Measurements from ENCODE around the gene STEAP3. TPM values are rescaled to one million over a fixed set of nuclear protein-coding genes. Genes with fewer than 3 reads are reported as not detected.

The STEAP3 gene
- total RNA-seq, 2 donors from 2014 or later: 26.6 to 52.2 TPM

DNA sequence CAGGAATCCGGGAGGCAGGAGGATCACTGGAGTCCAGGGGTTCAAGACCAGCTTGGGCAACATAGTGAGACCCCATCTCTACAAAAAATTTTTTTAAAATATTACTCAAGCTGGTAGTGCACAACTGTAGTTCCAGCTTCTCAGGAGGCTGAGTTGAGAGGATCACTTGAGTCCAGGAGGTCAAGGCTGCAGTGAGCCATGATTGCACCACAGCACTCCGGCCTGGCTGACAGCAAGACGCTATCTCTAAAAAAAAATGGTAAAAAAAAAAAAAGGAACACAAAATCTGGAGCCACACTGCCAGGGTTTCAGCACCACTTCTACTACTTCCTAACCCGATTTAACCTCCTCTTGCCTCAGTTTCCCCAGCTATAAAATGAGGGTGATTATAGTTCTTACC, 57.0 kb downstream of the STEAP3 start:
- TF ChIP-seq, protein P1, sequence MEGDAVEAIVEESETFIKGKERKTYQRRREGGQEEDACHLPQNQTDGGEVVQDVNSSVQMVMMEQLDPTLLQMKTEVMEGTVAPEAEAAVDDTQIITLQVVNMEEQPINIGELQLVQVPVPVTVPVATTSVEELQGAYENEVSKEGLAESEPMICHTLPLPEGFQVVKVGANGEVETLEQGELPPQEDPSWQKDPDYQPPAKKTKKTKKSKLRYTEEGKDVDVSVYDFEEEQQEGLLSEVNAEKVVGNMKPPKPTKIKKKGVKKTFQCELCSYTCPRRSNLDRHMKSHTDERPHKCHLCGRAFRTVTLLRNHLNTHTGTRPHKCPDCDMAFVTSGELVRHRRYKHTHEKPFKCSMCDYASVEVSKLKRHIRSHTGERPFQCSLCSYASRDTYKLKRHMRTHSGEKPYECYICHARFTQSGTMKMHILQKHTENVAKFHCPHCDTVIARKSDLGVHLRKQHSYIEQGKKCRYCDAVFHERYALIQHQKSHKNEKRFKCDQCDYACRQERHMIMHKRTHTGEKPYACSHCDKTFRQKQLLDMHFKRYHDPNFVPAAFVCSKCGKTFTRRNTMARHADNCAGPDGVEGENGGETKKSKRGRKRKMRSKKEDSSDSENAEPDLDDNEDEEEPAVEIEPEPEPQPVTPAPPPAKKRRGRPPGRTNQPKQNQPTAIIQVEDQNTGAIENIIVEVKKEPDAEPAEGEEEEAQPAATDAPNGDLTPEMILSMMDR (IDR thresholded peaks at IDR 0.05): no peak
- Histone ChIP-seq H3K4me3 (no peak overlapping the region), H3K9me3 (no peaks in the 10 kb centered on the region), H3K4me1 (no peaks in the 10 kb centered on the region), H3K36me3 (no peaks in the 10 kb centered on the region), H3K9ac (ENCODE audit: low read depth in 2 of 2, low read length in 2 of 2) (no peak overlapping the region), H3K27ac (no peak overlapping the region), H3K27me3 (no peaks in the 10 kb centered on the region)
- intact Hi-C loops (cut with DNase I): no loop called here
- DNase-seq: no peak

DNA sequence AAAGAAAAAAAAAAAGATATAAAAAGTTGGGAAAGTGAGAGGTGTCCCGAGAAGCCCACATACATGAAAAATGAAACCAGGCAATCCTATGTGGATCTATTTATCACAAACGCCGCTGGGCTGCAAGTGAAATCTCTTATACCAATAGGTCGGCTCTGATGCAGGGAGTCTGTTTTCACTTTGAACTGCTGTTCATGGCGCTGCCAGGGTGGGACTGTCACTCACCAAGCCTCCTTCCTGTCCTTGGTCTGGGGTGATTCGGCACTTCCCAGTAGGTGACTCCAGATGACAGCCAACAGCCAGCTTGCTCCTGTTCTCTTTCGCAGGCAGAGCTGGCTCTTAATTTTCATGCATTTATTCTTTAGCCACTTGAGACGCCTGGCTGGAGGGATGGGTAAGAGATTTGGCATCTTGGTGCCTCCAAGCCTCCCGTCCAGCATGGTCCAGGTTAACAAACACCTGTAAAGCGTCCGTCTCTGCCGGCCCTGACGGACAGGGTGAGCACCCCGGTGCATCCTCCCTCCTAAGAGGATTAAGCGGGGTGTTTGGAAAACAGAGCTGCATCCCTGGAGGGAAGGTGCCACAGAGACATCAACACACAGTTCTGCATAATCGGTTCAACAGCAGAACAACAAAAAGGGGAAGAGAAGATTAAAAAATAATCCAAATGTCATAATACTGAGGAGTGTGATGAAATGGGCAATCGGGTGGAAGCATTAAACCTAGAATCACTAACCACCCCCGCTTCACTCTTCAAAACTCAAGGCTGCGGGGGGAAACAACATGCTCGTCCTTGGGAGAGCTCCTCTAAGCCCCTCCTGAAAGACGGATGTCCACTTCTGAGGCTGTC, 58.7 kb downstream of the STEAP3 start:
- Histone ChIP-seq H3K9ac (ENCODE audit: low read depth in 2 of 2, low read length in 2 of 2) (no peak overlapping the region), H3K27ac (no peak overlapping the region), H3K27me3 (no peaks in the 10 kb centered on the region), H3K4me3 (no peak overlapping the region), H3K4me1 (no peaks in the 10 kb centered on the region), H3K9me3 (no peaks in the 10 kb centered on the region), H3K36me3 (no peaks in the 10 kb centered on the region)
- TF ChIP-seq, protein P1 (IDR thresholded peaks at IDR 0.05): no peak
- intact Hi-C loops (cut with DNase I): no loop called here
- DNase-seq: no peak

DNA sequence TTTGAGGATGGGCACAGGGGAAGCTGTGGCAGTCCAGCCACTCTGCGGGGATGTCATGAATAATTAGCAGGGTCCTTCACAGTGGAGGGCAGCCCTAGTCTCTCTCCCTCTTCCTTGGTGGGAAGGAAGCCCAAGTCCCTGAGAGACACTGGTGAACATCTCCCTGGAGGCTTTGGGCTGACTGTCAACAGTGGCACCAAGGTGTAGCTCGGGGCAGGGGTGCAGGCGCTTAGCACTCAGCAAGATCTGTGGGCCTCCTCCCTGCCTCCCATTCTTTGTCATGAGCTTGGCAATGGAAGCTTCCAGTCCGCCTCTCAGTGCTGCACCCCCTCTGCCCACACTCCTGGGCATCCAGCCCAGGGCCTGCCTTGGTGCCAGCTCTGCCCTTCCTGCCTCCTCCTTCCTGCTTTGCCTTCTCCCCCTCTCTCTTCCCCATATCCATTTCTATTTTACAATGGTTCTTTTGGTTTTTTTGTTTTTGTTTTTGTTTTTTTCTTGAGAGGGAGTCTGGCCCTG, 59.4 kb downstream of the STEAP3 start:
- no peaks in the 10 kb centered on the region for H3K4me1 ChIP-seq
- TF ChIP-seq, protein P1 (IDR thresholded peaks at IDR 0.05): no peak
- no peak for DNase-seq
- H3K27ac ChIP-seq: no peak overlapping the region
- no peak overlapping the region for H3K4me3 ChIP-seq
- no peaks in the 10 kb centered on the region for H3K9me3 ChIP-seq
- intact Hi-C loops (cut with DNase I): no loop called here
- no peaks in the 10 kb centered on the region for H3K27me3 ChIP-seq
- H3K9ac ChIP-seq (ENCODE audit: low read depth in 2 of 2, low read length in 2 of 2): no peak overlapping the region
- no peaks in the 10 kb centered on the region for H3K36me3 ChIP-seq

DNA sequence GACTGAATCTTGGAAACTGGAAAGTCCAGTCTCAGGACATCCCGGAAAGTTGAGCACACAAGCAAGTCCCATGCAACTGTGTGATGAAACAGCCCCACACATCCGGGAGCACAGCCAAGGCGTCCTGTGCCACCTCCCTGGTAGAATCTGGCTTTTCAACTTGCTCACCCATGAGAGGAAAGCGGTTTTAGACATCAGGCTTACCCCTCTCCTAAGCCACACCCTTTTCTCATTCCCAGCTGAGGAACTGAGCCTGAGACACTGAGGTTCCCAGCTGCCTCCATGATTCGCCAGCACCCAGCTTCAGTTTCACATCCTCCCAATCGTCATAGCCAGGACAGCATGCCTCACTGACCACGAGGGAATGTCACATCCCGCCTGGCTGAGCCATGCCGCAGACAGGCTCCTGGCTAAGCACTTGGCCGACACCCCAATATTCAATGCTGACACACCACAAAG, 60.3 kb downstream of the STEAP3 start:
- Histone ChIP-seq H3K4me3 (no peak overlapping the region), H3K4me1 (no peaks in the 10 kb centered on the region), H3K9ac (ENCODE audit: low read depth in 2 of 2, low read length in 2 of 2) (no peak overlapping the region), H3K27me3 (no peaks in the 10 kb centered on the region), H3K27ac (no peak overlapping the region), H3K9me3 (no peaks in the 10 kb centered on the region), H3K36me3 (no peaks in the 10 kb centered on the region)
- no peak for DNase-seq
- TF ChIP-seq, protein P1 (IDR thresholded peaks at IDR 0.05): no peak
- intact Hi-C loops (cut with DNase I): no loop called here

DNA sequence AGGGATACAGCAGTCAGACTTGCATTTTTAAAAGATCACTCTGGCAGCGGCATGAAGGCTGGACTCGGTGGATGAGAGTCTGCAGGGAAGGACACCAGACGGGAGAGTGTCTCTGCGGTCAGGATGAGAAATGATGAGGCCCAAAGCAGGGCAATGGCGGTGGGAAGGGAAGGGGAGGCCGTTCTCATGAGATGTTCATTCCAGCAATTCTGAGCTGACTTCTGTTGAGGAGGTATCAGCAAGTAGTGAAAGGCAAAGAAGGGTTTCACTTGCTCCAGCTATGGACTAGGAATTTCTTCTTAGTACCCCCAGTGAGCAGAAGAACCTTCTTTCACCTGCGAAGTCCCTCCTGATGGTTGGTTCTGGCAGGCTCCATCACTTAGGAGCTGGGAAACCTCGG, 63.0 kb downstream of the STEAP3 start:
- Histone ChIP-seq H3K4me3 (no peak overlapping the region), H3K4me1 (no peaks in the 10 kb centered on the region), H3K27me3 (no peaks in the 10 kb centered on the region), H3K9me3 (no peaks in the 10 kb centered on the region), H3K9ac (ENCODE audit: low read depth in 2 of 2, low read length in 2 of 2) (no peak overlapping the region), H3K27ac (no peak overlapping the region), H3K36me3 (no peaks in the 10 kb centered on the region)
- intact Hi-C loops (cut with DNase I): no loop called here
- TF ChIP-seq, protein P1 (IDR thresholded peaks at IDR 0.05): no peak
- DNase-seq: no peak
